Myocyte (in vitro differentiated cells): ENCODE results near the gene CT45A6. TPM values are rescaled to one million over a fixed set of nuclear protein-coding genes. Genes with fewer than 3 reads are reported as not detected.
"Not testable (repeated sequence)": the region's sequence is repeated elsewhere in the genome, so short reads cannot be mapped to it uniquely, and the experiment has no call there.

ENCODE experiments used
- DNase-seq: peaks from one replicate; pipeline ENCODE4 v3.0.0-alpha.2; 2012; ENCODE audit warnings: low read depth
- polyA plus RNA-seq: library from polyadenylated mRNA; unstranded; fragments of >200 nt; gene quantifications from one replicate; pipeline ENCODE4 v1.2.1, GENCODE V29; 2012; ENCODE audit warnings: missing spikeins
- total RNA-seq: library from RNA; depleted of rRNA; stranded (reverse); fragments of >200 nt; gene quantifications from 2 replicates; pipeline ENCODE4 v1.2.3, GENCODE V29; 2014

CT45A6 gene
- total RNA-seq: not detected in 2 replicates
- polyA plus RNA-seq: not detected

GRCh38 chrX:135802687-135803086 lies at the start of gene CT45A6:
TSS of gene CT45A6 (minus strand) at chrX:135802787. CDS start at chrX:135798993, 3,794 bp downstream.
- not testable (repeated sequence) for DNase-seq

GRCh38 chrX:135837180-135837579 lies 34.6 kb upstream of the CT45A6 start, which contains the start of gene CT45A7:
TSS of gene CT45A7 (minus strand) at chrX:135837280. CDS start at chrX:135833533, 3,747 bp downstream.
- not testable (repeated sequence) for DNase-seq

GRCh38 chrX:135819912-135820311 lies 17.3 kb upstream of the CT45A6 start, which contains the start of gene CT45A2:
TSS of gene CT45A2 (minus strand) at chrX:135820012. CDS start at chrX:135816265, 3,747 bp downstream.
- DNase-seq: not testable (repeated sequence)

GRCh38 chrX:135785403-135785802 lies 17.2 kb downstream of the CT45A6 start, which contains the start of gene CT45A5:
TSS of gene CT45A5 (minus strand) at chrX:135785503. CDS start at chrX:135781729, 3,774 bp downstream.
- not testable (repeated sequence) for DNase-seq

GRCh38 chrX:135768091-135768490 lies 34.5 kb downstream of the CT45A6 start, which contains the start of gene CT45A3:
TSS of gene CT45A3 (minus strand) at chrX:135768191. CDS start at chrX:135764444, 3,747 bp downstream.
- not testable (repeated sequence) for DNase-seq

- DNase-seq: not testable (repeated sequence)
These were observed 57.8 kb downstream of the CT45A6 start for GRCh38 chrX:135744739-135745138.

Other genes with a start within 250 kb of the CT45A6 start
- not detected in 2 replicates for gene CT45A1, start 89.1 kb downstream of the CT45A6 start, total RNA-seq
- gene CT45A3, start 34.6 kb downstream of the CT45A6 start, total RNA-seq: not detected in 2 replicates
- not detected in 2 replicates for gene CT45A5, start 17.3 kb downstream of the CT45A6 start, total RNA-seq
- gene CT45A2, start 17.2 kb upstream of the CT45A6 start, total RNA-seq: not detected in 2 replicates
- gene CT45A7, start 34.5 kb upstream of the CT45A6 start, total RNA-seq: not detected in 2 replicates
- gene CT45A8, start 51.8 kb upstream of the CT45A6 start, total RNA-seq: not detected in 2 replicates
- not detected in 2 replicates for gene CT45A9, start 69.0 kb upstream of the CT45A6 start, total RNA-seq
- not detected in 2 replicates for gene CT45A10, start 90.7 kb upstream of the CT45A6 start, total RNA-seq
- not detected in 2 replicates for gene SAGE1, start 90.9 kb upstream of the CT45A6 start, total RNA-seq
- gene MMGT1, start 171.2 kb upstream of the CT45A6 start, total RNA-seq: 26.7 and 31.6 TPM in 2 replicates
- gene SLC9A6, start 182.6 kb upstream of the CT45A6 start, total RNA-seq: 14.9 and 20.1 TPM in 2 replicates